Caki2 (cell line): ENCODE measurements around the gene TMEM200B. TPM values are rescaled to one million over a fixed set of nuclear protein-coding genes. Genes with fewer than 3 reads are reported as not detected.
"Not testable (repeated sequence)": the region's sequence is repeated elsewhere in the genome, so short reads cannot be mapped to it uniquely, and the experiment has no call there.

Experiments
- DNase-seq: peaks from one replicate; pipeline ENCODE4 v3.0.0-alpha.2; 2015; ENCODE audit warnings: low read depth
- in situ Hi-C: cut with HindIII; loops from 2 replicates; pipeline ENCODE4 v1.10.0; 2016; ENCODE audit warnings: low sequenced_read_pairs, low pct_unique_long_range_greater_than_20kb, mixed read lengths
- total RNA-seq: library from RNA; depleted of rRNA; stranded (reverse); fragments of >200 nt; shearing (Covaris generic); gene quantifications from 2 replicates; pipeline ENCODE4 v1.2.3, GENCODE V29; 2014; ENCODE audit warnings: low replicate concordance; rRNA removed

Gene TMEM200B
- total RNA-seq, 1 experiment from 2014 or later, result 23.9 TPM

GRCh38 chr1:29081201-29081600 lies 42.5 kb downstream of the TMEM200B start:
- no peak for DNase-seq
- in situ Hi-C loops, result no loop called here

GRCh38 chr1:29079916-29080629 lies 43.6 kb downstream of the TMEM200B start:
- in situ Hi-C loops, DNase-seq: not testable (repeated sequence)

GRCh38 chr1:29077155-29077554 lies 46.5 kb downstream of the TMEM200B start:
- no peak for DNase-seq
- in situ Hi-C loops, result no loop called here

Other genes starting within 250 kb of the TMEM200B start
- gene EPB41, start 209.3 kb downstream of the TMEM200B start, total RNA-seq, result 11.8 and 17.6 TPM in 2 replicates
- 29.5 and 30.9 TPM in 2 replicates for gene SRSF4, start 58.0 kb upstream of the TMEM200B start, total RNA-seq
- 9.9 and 17.3 TPM in 2 replicates for gene MECR, start 107.0 kb upstream of the TMEM200B start, total RNA-seq
- gene PTPRU, start 112.6 kb upstream of the TMEM200B start, total RNA-seq, result 42.0 and 43.4 TPM in 2 replicates